Endothelial cell of hepatic sinusoid (primary cell): ENCODE data around the gene VRK1.

Source experiments
- in situ Hi-C: cut with HindIII; loops from 2 replicates; pipeline ENCODE4 v1.10.0; 2017; ENCODE audit warnings: low sequenced_read_pairs

The VRK1 gene

GRCh38 chr14:96914571-96915128, 117.5 kb downstream of the VRK1 start:
- in situ Hi-C loops = no loop called here

DNA sequence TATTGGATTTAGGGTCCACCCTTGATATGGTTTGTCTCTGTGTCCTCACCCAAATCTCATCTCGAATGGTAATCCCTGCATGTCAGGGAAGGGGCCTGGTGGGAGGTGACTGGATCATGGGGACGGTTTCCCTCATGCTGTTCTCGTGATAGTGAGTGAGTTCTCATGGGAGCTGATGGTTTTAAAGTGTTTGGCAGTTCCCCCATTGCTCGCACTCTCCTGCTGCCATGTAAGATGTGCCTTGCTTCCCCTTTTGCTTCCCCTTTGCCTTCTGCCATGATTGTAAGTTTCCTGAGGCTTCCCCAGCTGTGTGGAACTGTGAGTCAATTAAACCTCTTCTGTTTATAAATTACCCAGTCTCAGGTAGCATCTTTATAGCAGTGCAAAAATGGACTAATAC, 118.3 kb downstream of the VRK1 start:
- in situ Hi-C loops = no loop called here

GRCh38 chr14:96916751-96917150, 119.6 kb downstream of the VRK1 start:
- in situ Hi-C loops = no loop called here

DNA sequence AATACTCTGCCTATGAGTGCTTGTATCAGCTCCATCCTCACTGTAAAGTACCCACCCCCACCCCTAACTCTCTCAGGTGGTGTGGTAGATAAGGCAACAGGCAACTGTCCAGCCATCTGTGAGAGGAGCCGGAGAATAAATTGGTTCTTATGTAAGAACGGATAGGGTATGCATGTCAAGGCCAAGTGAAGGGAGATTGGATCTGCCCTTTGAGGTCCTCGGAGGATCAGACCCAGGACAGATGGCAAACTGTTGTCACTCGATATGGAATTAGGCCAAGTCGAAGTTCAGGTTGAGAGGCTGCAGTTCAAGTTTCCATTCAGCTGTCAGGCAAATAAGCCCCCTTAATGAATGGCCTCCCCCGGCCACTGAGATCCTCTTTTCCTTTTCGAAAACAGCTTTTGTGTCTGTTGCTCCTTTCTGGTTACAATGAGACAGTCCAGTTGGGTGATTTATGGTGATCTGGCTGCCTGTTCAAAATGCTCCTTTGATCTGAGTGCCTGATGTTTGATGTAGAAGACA, 120.3 kb downstream of the VRK1 start:
- in situ Hi-C loops = no loop called here

- in situ Hi-C loops = no loop called here
Measured at GRCh38 chr14:96920023-96920422, 122.8 kb downstream of the VRK1 start.

- in situ Hi-C loops = no loop called here
Measured at GRCh38 chr14:96920820-96921219, 123.6 kb downstream of the VRK1 start.

DNA sequence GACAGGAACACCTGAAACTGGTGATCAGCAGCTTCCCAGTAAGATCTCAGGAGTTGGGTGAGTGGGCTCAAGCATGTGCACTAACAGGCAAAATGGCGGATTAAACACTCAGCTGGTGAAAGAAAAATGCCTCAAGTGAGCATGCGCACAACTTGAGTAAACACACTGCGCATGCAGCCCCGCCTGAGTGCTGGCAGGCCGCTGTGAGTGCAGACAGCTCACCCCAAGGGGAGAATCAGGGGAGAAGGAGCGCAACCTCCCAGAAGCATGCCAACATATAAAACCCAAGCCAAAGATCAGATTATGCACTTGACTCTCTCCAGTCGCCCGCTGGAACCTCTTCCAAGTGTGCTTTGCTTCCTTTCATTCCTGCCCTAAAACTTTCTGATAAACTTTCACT, 125.8 kb downstream of the VRK1 start:
- in situ Hi-C loops = no loop called here

DNA sequence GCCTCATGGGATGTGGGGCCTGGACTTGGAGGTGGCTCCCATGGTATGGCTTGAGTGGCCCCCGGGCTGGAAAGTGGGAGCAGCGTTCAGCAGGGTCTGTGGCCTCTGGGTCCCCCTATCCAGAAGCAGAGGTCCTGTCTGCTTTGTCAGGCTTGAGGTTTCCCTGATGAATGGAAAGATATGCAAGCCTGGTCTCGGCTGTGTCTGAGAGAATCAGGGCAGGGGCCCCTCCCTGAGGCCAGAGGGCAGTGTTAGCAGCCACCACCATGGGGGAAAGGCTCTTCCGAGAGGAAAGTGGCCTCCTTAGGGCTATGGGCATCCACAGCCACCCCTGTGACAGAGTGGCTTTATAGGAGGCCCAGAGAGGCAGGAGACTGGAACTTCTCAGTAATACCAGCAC, 128.2 kb downstream of the VRK1 start:
- in situ Hi-C loops = no loop called here

DNA sequence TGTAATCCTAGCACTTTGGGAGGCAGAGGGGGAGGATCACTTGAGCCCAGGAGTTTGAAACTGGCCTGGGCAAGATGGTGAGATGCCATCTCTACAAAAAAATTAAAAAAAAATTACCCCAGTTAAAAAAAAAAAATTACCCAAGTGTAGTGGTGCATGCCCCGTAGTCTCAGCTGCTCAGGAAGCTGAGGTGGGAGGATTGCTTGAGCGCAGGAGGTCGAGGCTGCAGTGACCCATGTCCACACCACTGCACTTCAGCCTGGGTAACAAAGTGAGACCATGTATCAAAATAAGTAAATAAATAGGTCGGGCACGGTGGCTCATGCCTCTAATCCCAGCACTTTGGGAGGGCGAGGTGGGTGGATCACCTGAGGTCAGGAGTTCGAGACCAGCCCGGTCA, 128.8 kb downstream of the VRK1 start:
- in situ Hi-C loops = no loop called here

DNA sequence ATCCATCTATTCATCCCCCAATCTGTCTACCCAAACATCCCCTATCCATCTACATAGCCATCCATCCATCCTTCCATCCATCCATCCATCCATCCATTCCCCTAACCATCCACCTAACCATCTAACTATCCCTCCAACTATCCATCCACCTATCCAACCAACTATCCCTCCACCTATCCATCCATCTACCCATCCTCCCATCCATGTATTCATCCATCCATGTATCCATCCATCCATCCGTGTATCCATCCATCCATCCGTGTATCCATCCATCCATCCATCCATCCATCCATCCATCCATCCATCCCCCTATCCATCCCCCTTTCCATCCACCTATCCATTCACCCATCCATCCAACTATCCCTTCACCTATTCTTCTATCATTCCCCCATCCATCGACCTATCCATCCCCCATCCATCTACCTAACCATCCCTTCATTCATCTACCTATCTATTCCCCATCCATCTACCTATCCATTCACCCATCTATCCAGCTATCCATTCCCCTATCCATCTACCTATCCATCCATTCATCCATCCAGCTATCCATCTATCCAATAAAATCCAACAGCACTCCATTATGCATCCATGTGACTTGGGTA, 131.7 kb downstream of the VRK1 start:
- in situ Hi-C loops = no loop called here

DNA sequence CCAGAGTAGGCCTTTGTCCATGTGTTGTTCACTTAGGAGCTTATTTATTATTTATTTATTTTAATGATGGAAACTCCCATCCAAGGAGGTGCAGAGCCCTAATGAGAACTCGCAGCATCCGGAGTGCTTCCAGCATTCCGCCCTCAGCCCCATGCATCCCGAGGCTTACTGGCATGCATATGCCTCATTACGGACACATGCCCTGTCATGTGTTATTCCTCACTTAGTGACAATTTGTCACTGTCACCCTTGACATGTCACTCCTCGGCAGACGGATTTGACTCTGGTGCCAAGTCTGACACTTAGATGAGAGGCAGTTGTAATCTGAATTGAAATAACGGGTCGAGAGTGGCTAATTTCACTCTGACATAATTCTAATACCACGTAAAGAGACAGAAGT, 132.8 kb downstream of the VRK1 start:
- in situ Hi-C loops = no loop called here

DNA sequence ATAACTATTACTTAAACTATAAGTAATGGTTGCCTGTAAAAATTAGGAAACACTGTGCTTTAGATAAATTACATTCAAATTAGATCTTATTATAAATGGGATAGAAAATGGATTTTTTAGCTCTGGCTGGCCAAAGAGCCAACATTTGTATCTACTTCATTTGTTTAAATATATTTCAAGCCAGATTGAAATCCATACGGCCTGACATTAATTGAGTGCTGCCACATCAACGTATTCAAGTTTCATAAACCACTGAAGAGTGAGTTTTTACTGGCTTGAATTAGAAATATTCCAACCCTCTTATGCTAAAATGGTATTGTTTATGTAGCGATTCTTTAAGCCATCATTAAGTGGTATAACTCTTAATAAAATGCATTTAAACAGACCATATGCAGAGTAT, 133.3 kb downstream of the VRK1 start:
- in situ Hi-C loops = no loop called here
